H9 (cell line): Measurements from ENCODE around the gene MTHFD1. TPM values are rescaled to one million over a fixed set of nuclear protein-coding genes. Genes with fewer than 3 reads are reported as not detected.

Experiments
- DNase-seq: peaks from one replicate; pipeline ENCODE4 v3.0.0-alpha.2; 2017
- H2AFZ ChIP-seq: one replicate; pipeline ENCODE4 v1.6.1; 2013; ENCODE audit warnings: mild to moderate bottlenecking, low read length, control low read depth, moderate library complexity
- H2AK5ac ChIP-seq: 2 replicates; pipeline ENCODE4 v1.6.1; 2013; ENCODE audit warnings: low read length, control low read depth, mixed read lengths; ENCODE audit not compliant: insufficient read length
- H2BK120ac ChIP-seq: one replicate; pipeline ENCODE4 v1.6.1; 2013; ENCODE audit warnings: low read depth, mild to moderate bottlenecking, low read length, control low read depth, inconsistent platforms; ENCODE audit not compliant: poor library complexity, severe bottlenecking
- H2BK12ac ChIP-seq: 2 replicates; pipeline ENCODE4 v1.6.1; 2013; ENCODE audit warnings: low read length, control low read depth, mixed read lengths, low read depth; ENCODE audit not compliant: insufficient read length
- H2BK15ac ChIP-seq: 2 replicates; pipeline ENCODE4 v1.6.1; 2013; ENCODE audit warnings: low read depth, low read length, control low read depth
- H2BK20ac ChIP-seq: one replicate; pipeline ENCODE4 v1.6.1; 2013; ENCODE audit warnings: low read depth, mild to moderate bottlenecking, low read length, control low read depth, inconsistent platforms; ENCODE audit not compliant: poor library complexity, severe bottlenecking
- H2BK5ac ChIP-seq: 2 replicates; pipeline ENCODE4 v1.6.1; 2013; ENCODE audit warnings: low read length, control low read depth, mixed read lengths; ENCODE audit not compliant: insufficient read length
- H3K14ac ChIP-seq: 2 replicates; pipeline ENCODE4 v1.6.1; 2013; ENCODE audit warnings: low read length, control low read depth; ENCODE audit not compliant: insufficient read depth
- H3K18ac ChIP-seq: 2 replicates; pipeline ENCODE4 v1.6.1; 2013; ENCODE audit warnings: low read depth, mild to moderate bottlenecking, mixed read lengths, low read length, control low read depth; ENCODE audit not compliant: insufficient read length
- H3K23ac ChIP-seq: 2 replicates; pipeline ENCODE4 v1.6.1; 2013; ENCODE audit warnings: low read length, control low read depth, mixed read lengths, low read depth; ENCODE audit not compliant: insufficient read length
- H3K23me2 ChIP-seq: 2 replicates; pipeline ENCODE4 v1.6.1; 2013; ENCODE audit warnings: low read depth, mild to moderate bottlenecking, mixed read lengths, low read length, control low read depth; ENCODE audit not compliant: insufficient read length, poor library complexity, severe bottlenecking
- H3K27ac ChIP-seq: 2 replicates; pipeline ENCODE4 v1.5.1; 2013; ENCODE audit warnings: low read length, control low read depth, mixed read lengths, low read depth; ENCODE audit not compliant: insufficient read length
- H3K27me3 ChIP-seq: 2 replicates; pipeline ENCODE4 v1.6.1; 2013; ENCODE audit warnings: low read length, control low read depth, inconsistent platforms; ENCODE audit not compliant: insufficient read depth
- H3K4ac ChIP-seq: 2 replicates; pipeline ENCODE4 v1.6.1; 2013; ENCODE audit warnings: low read depth, mild to moderate bottlenecking, control low read depth, inconsistent platforms, low read length, moderate library complexity
- H3K4me1 ChIP-seq: 2 replicates; pipeline ENCODE4 v1.6.1; 2013; ENCODE audit warnings: low read length, control low read depth, inconsistent platforms; ENCODE audit not compliant: insufficient read depth
- H3K4me2 ChIP-seq: 2 replicates; pipeline ENCODE4 v1.6.1; 2013; ENCODE audit warnings: low read length, control low read depth, mixed read lengths; ENCODE audit not compliant: insufficient read length, insufficient read depth
- H3K56ac ChIP-seq: 2 replicates; pipeline ENCODE4 v1.6.1; 2013; ENCODE audit warnings: low read depth, mild to moderate bottlenecking, mixed read lengths, low read length, control low read depth; ENCODE audit not compliant: insufficient read length
- H3K79me1 ChIP-seq: 2 replicates; pipeline ENCODE4 v1.6.1; 2013; ENCODE audit warnings: low read depth, mild to moderate bottlenecking, moderate library complexity, low read length, control low read depth, inconsistent platforms; ENCODE audit not compliant: insufficient read depth, poor library complexity, severe bottlenecking
- H3K79me2 ChIP-seq: 2 replicates; pipeline ENCODE4 v1.6.1; 2013; ENCODE audit warnings: low read length, control low read depth, inconsistent platforms; ENCODE audit not compliant: insufficient read depth
- H3K9ac ChIP-seq: 2 replicates; pipeline ENCODE4 v1.6.1; 2013; ENCODE audit warnings: low read length, control low read depth, mixed read lengths; ENCODE audit not compliant: insufficient read length; ENCODE audit errors: extremely low read depth
- H3K9me3 ChIP-seq: one replicate; pipeline ENCODE4 v1.6.1; 2013; ENCODE audit warnings: low read depth, low read length, inconsistent platforms; ENCODE audit not compliant: control insufficient read depth
- H3T11ph ChIP-seq: one replicate; pipeline ENCODE4 v1.6.1; 2013; ENCODE audit warnings: mild to moderate bottlenecking, low read length, control low read depth, inconsistent platforms
- H4K20me1 ChIP-seq: one replicate; pipeline ENCODE4 v1.6.1; 2013; ENCODE audit not compliant: control insufficient read depth, insufficient read length, insufficient read depth
- H4K5ac ChIP-seq: 2 replicates; pipeline ENCODE4 v1.6.1; 2013; ENCODE audit warnings: low read depth, mild to moderate bottlenecking, mixed read lengths, low read length, control low read depth; ENCODE audit not compliant: insufficient read length
- H4K8ac ChIP-seq: replicated peaks from 2 replicates; pipeline ENCODE4 v1.6.1; 2013; ENCODE audit warnings: low read length, control low read depth, mixed read lengths, low read depth; ENCODE audit not compliant: insufficient read length
- H4K91ac ChIP-seq: 2 replicates; pipeline ENCODE4 v1.6.1; 2013; ENCODE audit warnings: low read depth, mild to moderate bottlenecking, moderate library complexity, mixed read lengths, low read length, control low read depth; ENCODE audit not compliant: insufficient read length
- H3K27ac Mint-ChIP-seq, 3 experiments: 2 replicates in 2 of 3; 3 replicates in 1 of 3; pipeline ENCODE4 v1.8.0; 2020 to 2021; ENCODE audit warnings: mixed read lengths in 3 of 3, mild to moderate bottlenecking in 1 of 3, moderate library complexity in 1 of 3
- H3K27me3 Mint-ChIP-seq: 2 replicates; pipeline ENCODE4 v1.8.0; 2021; ENCODE audit warnings: low read depth, mild to moderate bottlenecking, moderate library complexity, mixed read lengths
- H3K36me3 Mint-ChIP-seq, 3 experiments: 2 replicates in 2 of 3; 3 replicates in 1 of 3; pipeline ENCODE4 v1.8.0; 2020 to 2021; ENCODE audit warnings: low read depth in 3 of 3, mixed read lengths in 3 of 3; ENCODE audit not compliant: insufficient read depth in 1 of 3
- H3K4me1 Mint-ChIP-seq, 2 experiments: 2 replicates each; pipeline ENCODE4 v1.8.0; 2020; ENCODE audit warnings: mixed read lengths in 2 of 2
- H3K4me3 Mint-ChIP-seq, 2 experiments: 2 replicates in 1 of 2; 3 replicates in 1 of 2; pipeline ENCODE4 v1.8.0; 2020 to 2021; ENCODE audit warnings: mild to moderate bottlenecking in 2 of 2, mixed read lengths in 2 of 2, moderate library complexity in 1 of 2
- H3K9me3 Mint-ChIP-seq, 2 experiments: 2 replicates in 1 of 2; 3 replicates in 1 of 2; pipeline ENCODE4 v1.8.0; 2020; ENCODE audit warnings: mild to moderate bottlenecking in 2 of 2, mixed read lengths in 2 of 2, moderate library complexity in 1 of 2
- WGBS: extraction: QIAGEN DNeasy Blood & Tissue Kit; methylation state at CpG from one replicate; pipeline ENCODE4 v1.1.7; 2013; ENCODE audit warnings: missing lambda C conversion rate, low lambda C conversion rate, mixed read lengths; ENCODE audit not compliant: insufficient read length; ENCODE audit errors: extremely low coverage; 5-methylcytosine and 5-hydroxymethylcytosine counted together
- total RNA-seq: library from RNA; stranded (reverse); gene quantifications from 2 replicates; pipeline ENCODE4 v1.2.1, GENCODE V29; 2021
- TF ChIP-seq, protein P1 (sequence below): fragments of 200-600 bp; sonication (generic); conservative IDR thresholded peaks from 3 replicates; pipeline ENCODE4 v1.8.0; 2021; ENCODE audit warnings: antibody characterized with exemption, mild to moderate bottlenecking

Gene MTHFD1
- total RNA-seq, 1 experiment from 2014 or later, result 203 TPM

DNA sequence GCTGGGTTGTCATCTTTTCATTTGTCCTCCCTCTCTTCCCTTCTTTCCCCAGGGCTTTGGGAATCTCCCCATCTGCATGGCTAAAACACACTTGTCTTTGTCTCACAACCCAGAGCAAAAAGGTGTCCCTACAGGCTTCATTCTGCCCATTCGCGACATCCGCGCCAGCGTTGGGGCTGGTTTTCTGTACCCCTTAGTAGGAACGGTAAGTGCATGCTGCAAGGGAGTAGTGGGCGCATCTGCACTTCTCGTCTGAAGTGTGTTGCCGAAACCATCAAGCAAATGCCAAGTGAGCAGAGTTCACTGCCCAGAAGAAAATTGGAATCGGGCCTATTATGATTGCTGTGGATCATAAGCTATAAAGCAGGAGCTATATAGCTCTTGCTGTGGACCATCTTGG, 66.5 kb downstream of the MTHFD1 start:
- Histone ChIP-seq H2BK120ac (no peak overlapping the region), H3K9ac (no peak overlapping the region), H3K9me3 (no peaks in the 10 kb centered on the region), H3K79me2 (no peaks in the 10 kb centered on the region), H3K27me3 (no peaks in the 10 kb centered on the region), H3K18ac (no peak overlapping the region), H3K4ac (no peak overlapping the region), H3K23me2 (no peaks in the 10 kb centered on the region), H3K14ac (no peak overlapping the region), H2BK5ac (no peak overlapping the region), H4K8ac (no peak overlapping the region), H2BK20ac (no peak overlapping the region), H2AK5ac (no peak overlapping the region), H3K4me1 (no peaks in the 10 kb centered on the region), H3K56ac (no peak overlapping the region), H4K5ac (no peak overlapping the region), H2BK12ac (no peak overlapping the region), H4K20me1 (no peaks in the 10 kb centered on the region), H3K23ac (no peak overlapping the region), H4K91ac (no peak overlapping the region), H3T11ph (no peak overlapping the region), H3K4me2 (no peak overlapping the region), H2BK15ac (no peak overlapping the region), H2AFZ (no peak overlapping the region), H3K27ac (no peak overlapping the region), H3K79me1 (no peaks in the 10 kb centered on the region)
- H3K36me3 Mint-ChIP-seq, result peaks cover 32 to 85% (median 54%) of the 10 kb centered on the region in 3 experiments; a peak in 6 of 7 replicates
- H3K9me3 Mint-ChIP-seq, result no peaks in the 10 kb centered on the region
- no peak for DNase-seq
- no peak overlapping the region for H3K4me3 Mint-ChIP-seq
- H3K4me1 Mint-ChIP-seq, result no peaks in the 10 kb centered on the region
- TF ChIP-seq, protein P1, sequence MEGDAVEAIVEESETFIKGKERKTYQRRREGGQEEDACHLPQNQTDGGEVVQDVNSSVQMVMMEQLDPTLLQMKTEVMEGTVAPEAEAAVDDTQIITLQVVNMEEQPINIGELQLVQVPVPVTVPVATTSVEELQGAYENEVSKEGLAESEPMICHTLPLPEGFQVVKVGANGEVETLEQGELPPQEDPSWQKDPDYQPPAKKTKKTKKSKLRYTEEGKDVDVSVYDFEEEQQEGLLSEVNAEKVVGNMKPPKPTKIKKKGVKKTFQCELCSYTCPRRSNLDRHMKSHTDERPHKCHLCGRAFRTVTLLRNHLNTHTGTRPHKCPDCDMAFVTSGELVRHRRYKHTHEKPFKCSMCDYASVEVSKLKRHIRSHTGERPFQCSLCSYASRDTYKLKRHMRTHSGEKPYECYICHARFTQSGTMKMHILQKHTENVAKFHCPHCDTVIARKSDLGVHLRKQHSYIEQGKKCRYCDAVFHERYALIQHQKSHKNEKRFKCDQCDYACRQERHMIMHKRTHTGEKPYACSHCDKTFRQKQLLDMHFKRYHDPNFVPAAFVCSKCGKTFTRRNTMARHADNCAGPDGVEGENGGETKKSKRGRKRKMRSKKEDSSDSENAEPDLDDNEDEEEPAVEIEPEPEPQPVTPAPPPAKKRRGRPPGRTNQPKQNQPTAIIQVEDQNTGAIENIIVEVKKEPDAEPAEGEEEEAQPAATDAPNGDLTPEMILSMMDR, result no peak
- no peak overlapping the region for H3K27ac Mint-ChIP-seq
- H3K27me3 Mint-ChIP-seq, result no peaks in the 10 kb centered on the region
- WGBS, result no CpG with 5 or more reads among the region's 10 CpGs
